MCF 10A (cell line): ENCODE results near the gene PTX3. TPM values are rescaled to one million over a fixed set of nuclear protein-coding genes. Genes with fewer than 3 reads are reported as not detected.

Experiments used
- BruUV-seq: library from RNA; stranded (reverse); fragments of 400-500 nt; replicated peaks from 2 replicates; lab custom pipeline; 2021; lab: Mats Ljungman, UMichigan
- CTCF ChIA-PET: fragments of 300-600 bp; sonication (Branson Sonifier 250); formaldehyde crosslinking; extraction: SDS; loops from one replicate; lab custom pipeline; 2021; ENCODE audit warnings: antibody characterized with exemption, inconsistent platforms; lab: Yijun Ruan, JAX
- POLR2A ChIA-PET: fragments of 300-600, 350-650 bp; sonication (Branson Sonifier 250); formaldehyde crosslinking; extraction: SDS; loops from one replicate; lab custom pipeline; 2020; ENCODE audit warnings: antibody characterized with exemption, inconsistent platforms; lab: Yijun Ruan, JAX
- DNase-seq: peaks from one replicate; pipeline ENCODE4 v3.0.0-alpha.2; 2018; ENCODE audit not compliant: unreplicated experiment
- H3K27ac Mint-ChIP-seq: one replicate; pipeline ENCODE4 v1.8.0; 2022; ENCODE audit warnings: mild to moderate bottlenecking, low read depth, mixed read lengths; ENCODE audit not compliant: unreplicated experiment
- H3K27me3 Mint-ChIP-seq: one replicate; pipeline ENCODE4 v1.8.0; 2022; ENCODE audit warnings: mixed read lengths; ENCODE audit not compliant: insufficient read depth, unreplicated experiment
- H3K36me3 Mint-ChIP-seq: one replicate; pipeline ENCODE4 v1.8.0; 2022; ENCODE audit warnings: mild to moderate bottlenecking, moderate library complexity, mixed read lengths; ENCODE audit not compliant: insufficient read depth, unreplicated experiment
- H3K4me1 Mint-ChIP-seq: one replicate; pipeline ENCODE4 v1.8.0; 2022; ENCODE audit warnings: mixed read lengths; ENCODE audit not compliant: insufficient read depth, unreplicated experiment
- H3K4me3 Mint-ChIP-seq: one replicate; pipeline ENCODE4 v1.8.0; 2022; ENCODE audit warnings: mild to moderate bottlenecking, moderate library complexity, mixed read lengths; ENCODE audit not compliant: unreplicated experiment
- H3K9me3 Mint-ChIP-seq: one replicate; pipeline ENCODE4 v1.8.0; 2022; ENCODE audit warnings: mixed read lengths; ENCODE audit not compliant: unreplicated experiment
- CTCF ChIP-seq: fragments of 200-600 bp; IDR thresholded peaks from one replicate; pipeline ENCODE4 v1.8.0; 2022; ENCODE audit warnings: antibody characterized with exemption, mild to moderate bottlenecking; ENCODE audit not compliant: unreplicated experiment
- intact Hi-C: fragments of 100-400 bp; cut with micrococcal nuclease; formaldehyde crosslinking; loops from 2 replicates; pipeline ENCODE4 v1.14.1; 2022
- total RNA-seq: library from RNA; stranded (reverse); gene quantifications from 2 replicates; pipeline ENCODE4 v1.2.3, GENCODE V29; 2022

PTX3 gene
- total RNA-seq, 1 experiment from 2014 or later, result 217 TPM

DNA sequence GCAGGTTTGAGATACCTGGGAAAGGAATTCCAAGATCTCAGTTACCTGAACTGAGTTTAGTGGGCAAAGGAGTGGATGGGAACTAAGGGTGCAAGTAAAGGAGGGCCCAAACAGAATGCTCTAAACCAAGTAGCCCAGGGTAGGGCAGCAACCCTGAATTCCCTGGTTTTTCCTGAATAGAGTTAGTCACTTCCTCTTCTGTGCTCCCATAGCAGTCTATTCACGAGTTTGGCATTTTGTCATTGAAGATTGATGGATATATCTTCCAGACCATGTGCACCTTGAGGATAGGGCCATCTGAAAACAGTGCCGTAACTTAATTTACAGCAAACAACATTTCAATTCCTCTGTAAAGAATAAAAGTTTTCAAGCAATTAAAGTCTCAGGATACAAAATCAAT, 18.5 kb upstream of the PTX3 start:
- H3K9me3 Mint-ChIP-seq, result no peaks in the 10 kb centered on the region
- BruUV-seq, result no TSS peak
- H3K27ac Mint-ChIP-seq, result no peak overlapping the region
- H3K36me3 Mint-ChIP-seq, result no peaks in the 10 kb centered on the region
- H3K4me3 Mint-ChIP-seq, result no peak overlapping the region
- intact Hi-C loops, result no loop called here
- ChIA-PET CTCF (interaction anchor here (0.7 to 1.2 kb wide), 2 partner anchors 19 to 216 kb away, joined by 3 read pairs; partner anchors contain the start of gene PTX3), POLR2A (interaction anchor here (0.7 kb wide), 1 partner anchor 1887 kb away, joined by 4 read pairs; no protein-coding TSS in a partner anchor)
- no peaks in the 10 kb centered on the region for H3K27me3 Mint-ChIP-seq
- peaks cover 8% of the 10 kb centered on the region for H3K4me1 Mint-ChIP-seq
- no peak for DNase-seq
- no peak for TF ChIP-seq CTCF

- no peak for DNase-seq
- Mint-ChIP-seq H3K9me3 (no peaks in the 10 kb centered on the region), H3K36me3 (no peaks in the 10 kb centered on the region), H3K27me3 (no peaks in the 10 kb centered on the region), H3K4me1 (peaks cover 13% of the 10 kb centered on the region), H3K4me3 (no peak overlapping the region), H3K27ac (no peak overlapping the region)
- POLR2A ChIA-PET, result no interaction called here
- TF ChIP-seq CTCF, result no peak
- CTCF ChIA-PET, result interaction anchor here (0.7 kb wide), 1 partner anchor 16 kb away, joined by 3 read pairs; the partner anchor contains the start of gene PTX3
- intact Hi-C loops, result no loop called here
- no TSS peak for BruUV-seq
Measured at GRCh38 chr3:157420606-157421130, 16.0 kb upstream of the PTX3 start.

DNA sequence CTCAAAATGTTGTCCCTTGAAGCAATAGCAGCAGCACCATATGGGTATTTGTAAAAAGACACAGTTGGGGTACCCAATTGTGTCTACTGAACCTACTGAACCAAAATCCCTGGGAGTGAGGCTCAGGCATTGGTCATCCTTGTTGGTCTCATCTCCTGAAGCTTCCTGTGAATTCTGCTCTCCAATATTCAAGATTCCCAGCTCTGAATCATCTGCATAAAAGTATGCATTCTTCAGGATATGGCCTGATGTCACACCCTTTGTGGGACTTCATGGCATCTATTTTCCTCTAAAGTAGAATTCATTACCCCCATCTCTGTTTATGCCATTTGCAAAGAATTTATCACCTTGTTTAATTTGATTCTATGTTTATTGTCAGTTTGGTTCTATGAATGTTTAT, 13.3 kb upstream of the PTX3 start:
- BruUV-seq, result no TSS peak
- Mint-ChIP-seq H3K36me3 (no peaks in the 10 kb centered on the region), H3K4me3 (no peak overlapping the region), H3K27ac (no peak overlapping the region), H3K27me3 (no peaks in the 10 kb centered on the region), H3K4me1 (peaks cover 5% of the 10 kb centered on the region), H3K9me3 (no peaks in the 10 kb centered on the region)
- ChIA-PET POLR2A (interaction anchor here (0.9 kb wide), 1 partner anchor 116 kb away, joined by 5 read pairs; no protein-coding TSS in a partner anchor), CTCF (interaction anchor here (0.6 kb wide), 1 partner anchor 386 kb away, joined by 3 read pairs; no protein-coding TSS in a partner anchor)
- TF ChIP-seq CTCF, result no peak
- intact Hi-C loops, result no loop called here
- DNase-seq, result no peak

DNA sequence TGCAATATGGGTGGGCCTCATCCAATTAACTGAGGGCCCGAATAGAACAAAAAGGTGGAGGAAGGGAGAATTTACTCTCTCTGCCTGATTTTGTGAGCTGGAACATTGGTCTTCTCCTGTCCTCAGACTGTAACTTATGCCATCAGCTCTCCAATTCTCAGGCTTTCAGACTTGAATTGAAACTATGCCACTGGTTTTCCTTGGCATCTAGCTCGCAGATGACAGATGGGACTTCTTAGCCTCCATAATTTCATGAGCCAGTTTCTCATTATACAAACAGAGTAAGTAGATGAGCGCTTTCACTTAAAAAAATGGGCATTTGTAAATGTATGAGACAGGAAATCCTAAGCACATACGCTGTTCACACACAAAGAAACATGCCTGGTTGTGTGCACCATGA, 8.7 kb upstream of the PTX3 start:
- no peak for TF ChIP-seq CTCF
- CTCF ChIA-PET, result no interaction called here
- H3K36me3 Mint-ChIP-seq, result no peaks in the 10 kb centered on the region
- peaks cover 11% of the 10 kb centered on the region for H3K4me1 Mint-ChIP-seq
- H3K9me3 Mint-ChIP-seq, result no peaks in the 10 kb centered on the region
- no peak overlapping the region for H3K27ac Mint-ChIP-seq
- no peak for DNase-seq
- no peaks in the 10 kb centered on the region for H3K27me3 Mint-ChIP-seq
- POLR2A ChIA-PET, result no interaction called here
- intact Hi-C loops, result no loop called here
- no TSS peak for BruUV-seq
- no peak overlapping the region for H3K4me3 Mint-ChIP-seq
